ENCODE results near the gene TPM1.

- TF ChIP-seq, protein P1, sequence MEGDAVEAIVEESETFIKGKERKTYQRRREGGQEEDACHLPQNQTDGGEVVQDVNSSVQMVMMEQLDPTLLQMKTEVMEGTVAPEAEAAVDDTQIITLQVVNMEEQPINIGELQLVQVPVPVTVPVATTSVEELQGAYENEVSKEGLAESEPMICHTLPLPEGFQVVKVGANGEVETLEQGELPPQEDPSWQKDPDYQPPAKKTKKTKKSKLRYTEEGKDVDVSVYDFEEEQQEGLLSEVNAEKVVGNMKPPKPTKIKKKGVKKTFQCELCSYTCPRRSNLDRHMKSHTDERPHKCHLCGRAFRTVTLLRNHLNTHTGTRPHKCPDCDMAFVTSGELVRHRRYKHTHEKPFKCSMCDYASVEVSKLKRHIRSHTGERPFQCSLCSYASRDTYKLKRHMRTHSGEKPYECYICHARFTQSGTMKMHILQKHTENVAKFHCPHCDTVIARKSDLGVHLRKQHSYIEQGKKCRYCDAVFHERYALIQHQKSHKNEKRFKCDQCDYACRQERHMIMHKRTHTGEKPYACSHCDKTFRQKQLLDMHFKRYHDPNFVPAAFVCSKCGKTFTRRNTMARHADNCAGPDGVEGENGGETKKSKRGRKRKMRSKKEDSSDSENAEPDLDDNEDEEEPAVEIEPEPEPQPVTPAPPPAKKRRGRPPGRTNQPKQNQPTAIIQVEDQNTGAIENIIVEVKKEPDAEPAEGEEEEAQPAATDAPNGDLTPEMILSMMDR (IDR thresholded peaks at IDR 0.05): no peak
- TF ChIP-seq POLR2A (IDR thresholded peaks at IDR 0.05): no peak
These were observed 7.3 kb upstream of the TPM1 start for GRCh38 chr15:63035253-63035652.

Measured in prostate gland (tissue), 2 donors.